HG03066 (cell line): ENCODE measurements around the gene KCNMA1.

Experiments
- ATAC-seq: cut with Tn5 transposase; IDR thresholded peaks from one replicate; pipeline ENCODE4 v1.9.1; 2021; ENCODE audit warnings: low read depth; ENCODE audit not compliant: unreplicated experiment

The KCNMA1 gene

DNA sequence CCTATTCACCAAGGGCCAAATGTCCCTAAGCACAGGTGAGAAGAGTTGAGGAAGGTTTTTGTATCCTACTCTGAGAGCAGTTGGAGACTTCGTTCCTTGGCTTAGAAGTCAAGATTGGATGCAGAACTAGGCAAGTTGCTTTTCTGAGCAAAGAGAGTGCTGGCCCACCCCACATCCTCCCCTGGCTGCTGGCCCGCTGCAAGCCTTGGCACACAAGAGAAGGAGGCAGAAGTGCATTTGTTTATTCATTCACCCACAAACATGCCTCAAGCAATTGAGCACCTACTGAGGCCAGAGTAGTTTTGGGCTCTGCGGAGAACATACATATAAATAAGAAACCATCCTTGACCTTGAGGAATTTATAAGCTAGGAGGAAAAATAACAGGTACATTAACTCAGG lies 318.9 kb downstream of the KCNMA1 start:
- ATAC-seq, result no peak

DNA sequence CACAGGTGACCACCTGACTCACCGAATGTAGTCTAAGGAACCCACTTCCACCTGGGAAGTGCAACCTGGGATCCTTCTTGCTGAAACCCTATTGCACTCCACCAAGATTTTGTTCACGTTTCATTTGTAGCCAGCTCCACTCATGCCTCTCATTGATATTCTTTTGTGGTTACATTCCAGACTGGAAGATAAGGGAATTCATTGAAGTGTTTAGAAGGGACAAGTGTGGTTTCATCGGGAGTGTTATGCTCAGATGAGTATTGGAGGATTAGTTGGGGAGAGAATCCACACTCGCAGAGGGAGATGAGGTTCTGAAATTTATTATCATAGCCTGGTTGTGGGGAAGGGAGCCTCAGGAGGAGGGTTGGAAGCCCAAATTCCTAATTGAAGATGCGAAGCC lies 320.4 kb downstream of the KCNMA1 start:
- ATAC-seq, result no peak

DNA sequence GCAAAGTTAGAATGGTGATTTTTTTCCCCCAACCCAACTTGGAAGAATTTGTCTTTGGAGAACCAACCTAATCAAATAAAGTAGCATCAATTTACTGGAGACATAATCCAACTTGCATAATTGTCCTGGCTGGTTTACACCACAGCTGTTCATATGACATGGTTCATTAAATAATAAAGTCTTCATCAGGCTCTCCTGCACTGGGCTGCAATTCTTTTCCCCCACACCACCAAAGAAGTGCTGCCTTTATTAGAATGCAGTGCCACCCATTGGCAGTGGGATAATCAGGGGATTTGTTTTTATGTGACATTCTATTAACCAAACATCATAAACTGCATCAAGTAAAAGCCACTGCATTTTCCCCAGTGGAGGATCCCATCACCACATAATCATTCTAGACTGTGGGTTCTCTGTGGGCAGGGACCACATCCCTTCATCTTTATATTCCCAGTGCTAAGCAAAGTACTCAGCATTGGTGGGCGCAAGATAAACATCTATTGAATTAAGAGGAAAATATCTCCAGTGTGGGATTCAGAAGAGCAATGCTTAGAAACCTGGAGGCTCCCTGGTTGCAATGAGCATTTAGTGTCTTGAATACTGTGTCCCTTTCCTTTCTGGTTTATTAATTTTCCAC lies 322.0 kb downstream of the KCNMA1 start:
- ATAC-seq, result no peak

DNA sequence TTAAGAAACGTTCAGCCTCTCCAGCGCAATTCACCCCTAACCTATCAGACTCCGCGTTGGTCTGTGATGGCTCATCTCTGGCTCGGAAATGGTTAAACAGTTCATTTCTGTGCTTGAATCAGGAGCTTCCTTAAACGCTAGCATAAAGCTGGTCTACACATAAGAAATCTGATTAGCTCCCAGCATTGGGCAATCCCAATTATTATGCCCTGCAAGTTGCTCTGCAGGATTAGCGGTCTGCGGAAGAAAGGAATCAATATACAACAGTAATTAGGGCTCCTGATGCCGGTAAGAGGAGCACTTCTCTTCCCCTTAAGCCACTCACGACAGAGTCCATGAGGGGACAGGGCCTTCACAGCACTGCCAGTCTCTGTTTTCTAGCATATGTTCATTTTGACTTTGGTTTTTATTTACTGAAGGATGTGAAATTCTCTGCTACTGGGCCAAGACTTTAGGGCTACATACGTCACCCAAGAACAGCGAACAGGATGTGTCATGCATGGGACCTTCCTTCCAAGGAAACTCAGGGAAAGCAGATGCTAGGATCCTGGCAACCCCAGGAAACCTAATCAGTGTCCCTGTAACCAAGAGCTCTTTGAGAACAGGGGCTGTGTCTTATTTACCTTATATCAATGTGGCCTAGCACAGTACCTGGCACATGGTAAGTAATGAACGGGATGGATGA lies 324.4 kb downstream of the KCNMA1 start:
- ATAC-seq, result no peak

DNA sequence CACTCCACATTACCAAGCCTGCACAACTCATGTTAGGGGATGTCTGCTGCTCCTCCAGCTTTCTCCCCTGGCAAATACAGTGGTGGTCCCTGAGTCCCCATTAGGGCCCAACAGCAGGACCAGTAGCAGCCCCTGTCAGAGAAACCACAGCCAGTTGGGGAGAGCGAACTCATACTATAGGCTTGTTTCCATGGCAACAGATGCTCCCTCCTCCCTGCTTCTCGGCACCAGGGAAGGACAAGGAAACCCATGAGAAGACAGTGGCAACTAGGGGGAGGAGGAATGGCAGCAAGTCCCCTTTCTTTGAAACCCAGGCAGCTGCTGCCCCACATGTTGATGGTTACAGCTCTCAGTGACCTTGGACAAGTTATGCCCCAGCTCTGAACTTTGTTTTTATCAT lies 326.4 kb downstream of the KCNMA1 start:
- ATAC-seq, result no peak

DNA sequence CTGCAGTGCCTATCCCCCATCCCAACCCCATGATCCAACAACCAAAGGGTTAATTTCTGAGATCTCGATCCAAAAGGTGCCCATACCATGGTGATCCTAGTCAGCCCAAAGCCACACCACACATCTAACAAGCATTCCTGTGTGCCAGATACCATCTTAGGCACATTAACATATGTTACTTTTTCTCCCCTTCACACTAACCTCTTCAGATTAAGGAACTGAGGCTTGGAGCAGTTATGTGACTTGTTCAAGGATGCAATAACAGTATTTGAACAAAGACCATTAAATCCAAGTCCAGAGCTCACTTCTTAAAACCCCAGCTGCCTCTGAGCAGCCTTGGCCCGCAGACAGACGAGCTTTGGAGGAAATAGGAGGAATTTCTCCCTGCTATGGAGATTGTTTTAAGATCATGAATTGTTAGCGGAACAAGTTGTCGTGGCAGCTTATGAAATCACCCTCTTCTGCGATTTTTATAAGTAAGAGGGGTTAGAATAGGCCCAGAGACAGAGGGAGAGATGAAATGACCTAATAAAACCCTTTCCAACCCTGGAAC lies 327.2 kb downstream of the KCNMA1 start:
- no peak for ATAC-seq

DNA sequence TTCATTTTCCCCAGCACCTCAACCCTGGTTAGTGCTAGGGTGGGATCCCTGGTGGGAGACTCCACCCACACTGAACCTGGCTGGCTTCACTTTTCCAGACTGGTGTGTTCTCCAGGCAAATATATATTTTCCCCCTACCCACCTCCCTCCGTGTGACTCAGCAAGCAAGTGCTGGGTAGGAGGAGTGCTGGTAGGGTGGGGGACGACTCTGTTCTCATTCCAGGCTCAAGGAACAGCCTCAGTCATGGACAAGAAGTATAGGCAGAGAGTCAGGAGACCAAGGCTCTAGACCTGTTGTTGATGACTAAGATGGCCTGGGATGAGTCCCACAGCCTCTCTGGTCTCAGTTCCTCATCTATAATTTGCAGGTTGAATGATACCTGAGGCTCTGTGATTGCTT lies 328.1 kb downstream of the KCNMA1 start:
- ATAC-seq, result no peak

DNA sequence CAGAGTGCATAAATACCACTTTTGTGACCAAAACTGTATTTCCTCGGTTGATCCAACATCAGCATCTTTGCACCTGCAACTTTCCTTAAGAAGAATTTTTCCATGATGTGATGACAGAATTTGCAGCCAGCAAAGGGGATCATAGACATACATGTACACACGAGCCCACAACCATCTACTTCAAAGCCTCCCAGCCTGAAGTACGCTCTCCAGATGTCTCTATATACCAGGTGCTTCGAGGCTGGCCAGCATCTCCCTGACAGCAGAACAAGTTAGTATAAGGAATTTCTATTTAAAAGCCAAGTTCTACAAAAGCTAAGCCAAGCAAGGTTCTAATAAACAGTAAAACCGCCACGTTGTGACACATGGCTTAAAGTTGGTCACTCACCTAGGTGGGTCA lies 328.5 kb downstream of the KCNMA1 start:
- ATAC-seq, result no peak

DNA sequence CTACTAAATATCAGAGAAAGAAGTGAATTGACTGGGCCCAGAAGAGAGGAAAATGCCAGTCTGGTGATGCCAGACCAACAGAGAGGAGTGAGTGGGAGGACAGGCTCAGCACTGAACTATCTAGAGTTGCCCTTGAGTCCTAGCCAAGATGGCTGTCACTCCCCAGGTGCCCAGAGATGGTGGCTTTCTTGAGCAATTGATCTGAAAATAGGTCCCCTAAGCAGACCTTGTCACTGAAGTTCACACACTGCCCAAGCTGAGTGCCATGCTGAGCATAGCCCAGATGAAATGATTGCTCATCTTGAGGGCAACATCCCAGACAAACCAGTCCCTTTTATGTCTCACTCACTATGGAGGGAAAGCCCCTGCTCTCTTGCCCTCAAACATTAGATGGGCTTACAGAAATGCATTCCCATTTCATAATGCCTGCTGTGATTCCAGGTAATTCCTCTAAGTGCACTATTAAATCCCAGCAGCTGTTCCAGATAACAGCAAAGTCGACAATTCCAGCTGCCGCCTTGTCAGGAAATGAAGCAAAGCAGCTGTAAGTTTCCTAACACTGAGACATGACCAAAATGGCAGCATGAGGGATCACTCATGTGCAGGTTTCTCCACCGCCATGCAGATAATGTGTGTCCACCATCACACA lies 329.4 kb downstream of the KCNMA1 start:
- no peak for ATAC-seq

DNA sequence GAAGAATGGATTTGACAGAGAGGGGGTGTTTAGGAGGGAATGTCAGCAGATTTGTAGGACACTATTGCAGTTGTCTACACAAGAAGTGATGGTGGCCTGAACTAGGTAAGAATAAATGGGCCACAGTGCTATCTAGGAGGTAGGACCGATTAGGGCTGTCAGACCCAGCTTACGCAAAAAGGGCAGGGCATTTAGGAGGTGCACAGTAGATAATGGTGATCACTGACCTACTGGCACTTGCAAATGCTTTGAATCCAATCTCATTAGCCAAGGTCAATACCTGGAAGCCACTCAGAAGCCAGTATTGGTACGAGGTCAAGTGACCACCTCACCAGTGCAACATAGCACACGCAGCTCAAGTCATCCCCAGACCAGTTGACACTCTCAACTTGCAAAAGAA lies 330.9 kb downstream of the KCNMA1 start:
- ATAC-seq, result no peak

DNA sequence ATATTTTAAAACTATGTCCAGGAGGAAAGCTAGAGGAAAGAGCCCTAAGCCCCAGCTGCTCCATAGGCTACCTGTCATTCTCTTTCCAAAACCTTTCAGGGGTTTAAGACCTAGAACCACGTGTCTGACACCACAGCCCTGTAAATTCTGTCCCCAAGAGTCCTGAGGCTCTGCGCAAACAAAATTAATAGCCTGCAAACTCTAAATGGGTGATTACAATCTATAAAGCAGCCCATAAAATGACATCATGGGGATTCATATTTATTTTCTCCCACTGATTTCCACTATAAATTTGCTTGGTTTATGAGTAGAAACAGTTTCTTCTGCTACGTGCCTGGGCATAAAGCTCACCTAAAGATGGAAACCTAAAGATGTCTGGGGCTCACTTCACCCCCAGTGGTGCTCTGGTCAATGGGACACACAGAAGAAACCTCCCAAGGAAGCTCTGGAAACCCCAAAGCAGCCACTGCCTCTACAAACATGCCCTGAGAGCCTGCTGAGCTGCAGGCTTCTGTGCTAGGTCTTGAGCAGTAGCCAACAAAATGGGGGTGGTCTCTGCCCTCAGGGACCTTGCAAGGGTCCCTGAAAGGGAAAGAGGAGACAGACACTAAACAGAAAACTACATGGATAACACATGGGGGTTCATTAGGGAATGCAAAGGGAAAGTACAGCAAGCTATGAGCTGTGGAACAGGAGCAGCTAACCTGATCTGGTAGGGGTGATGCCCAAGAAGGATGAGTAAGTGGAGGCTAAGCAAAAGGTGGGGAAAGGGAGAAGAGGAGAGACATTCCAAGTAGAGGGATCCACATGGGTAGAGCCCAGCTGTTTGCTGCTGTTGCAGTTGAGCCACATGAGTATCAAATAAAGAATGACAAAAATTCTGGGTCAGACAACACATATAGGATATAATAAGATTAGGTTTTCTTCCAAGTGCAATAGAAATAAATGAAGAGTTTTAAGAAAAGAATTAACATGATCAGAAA lies 331.7 kb downstream of the KCNMA1 start:
- ATAC-seq, result no peak

DNA sequence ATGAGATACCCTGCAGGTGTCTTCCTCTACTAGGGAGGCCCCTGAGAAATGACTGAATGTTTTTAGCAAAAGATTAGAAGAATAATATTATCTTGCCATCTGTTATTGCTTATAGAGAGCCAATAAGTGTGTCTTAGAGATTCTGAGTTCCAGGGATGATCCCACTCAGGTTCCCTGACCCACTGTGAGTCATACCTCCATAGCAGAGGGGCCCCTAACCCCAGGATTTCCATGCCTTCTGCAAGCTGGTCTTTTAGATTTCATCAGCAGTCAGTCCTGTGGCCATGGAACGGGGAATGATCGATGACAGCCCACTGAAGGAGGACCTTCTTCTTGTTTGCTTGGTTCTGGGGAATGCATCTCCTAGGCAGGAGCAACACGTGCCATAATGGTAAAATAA lies 333.4 kb downstream of the KCNMA1 start:
- no peak for ATAC-seq

DNA sequence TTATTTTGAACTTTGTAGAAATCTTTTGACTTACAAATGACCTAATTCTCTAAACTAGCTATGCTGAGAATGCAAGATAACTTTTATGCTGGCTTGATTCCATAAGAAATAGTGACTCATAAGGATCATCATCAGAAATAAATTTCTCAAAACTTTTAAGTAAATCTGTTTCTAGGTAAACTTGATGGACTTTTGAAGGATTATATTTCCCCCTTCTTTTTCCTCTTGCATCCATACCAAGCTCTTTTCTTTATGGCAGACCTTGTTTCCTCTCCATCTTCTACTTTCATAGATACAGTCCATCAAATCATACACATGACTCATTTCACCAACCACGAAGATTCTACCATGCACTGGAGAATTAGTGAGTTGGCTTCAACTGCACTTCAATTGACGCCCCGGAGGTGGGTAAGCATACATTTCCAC lies 336.3 kb downstream of the KCNMA1 start:
- no peak for ATAC-seq

DNA sequence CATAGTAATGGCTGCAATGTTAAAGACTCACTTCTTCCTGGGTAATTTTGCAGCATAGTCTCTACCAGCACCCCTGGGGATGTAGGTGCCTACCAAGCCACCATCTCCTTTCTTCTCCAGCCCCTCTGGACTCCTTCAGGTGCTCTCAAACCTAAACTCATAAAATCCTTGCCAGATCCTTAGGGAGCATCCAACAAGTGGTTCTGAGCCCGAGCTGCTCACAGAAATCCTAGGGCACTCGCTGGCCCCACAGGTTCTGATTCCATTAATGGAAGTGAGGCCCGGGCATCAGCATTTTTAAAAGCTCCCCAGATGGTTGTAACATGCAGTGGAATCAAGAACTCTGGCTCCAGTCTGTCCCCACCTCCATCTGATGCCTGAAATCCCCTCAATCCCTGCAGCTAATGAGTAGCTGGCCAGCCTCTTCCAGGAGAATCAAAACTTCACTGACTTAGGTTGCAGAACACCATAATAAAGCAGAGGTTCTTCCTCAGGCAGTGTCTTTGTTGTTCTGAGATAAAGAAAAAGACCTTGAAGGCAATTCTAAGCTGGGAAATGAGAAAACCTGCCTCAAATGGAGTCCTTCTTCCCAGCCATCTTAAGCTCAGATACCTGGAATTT lies 336.8 kb downstream of the KCNMA1 start:
- no peak for ATAC-seq

DNA sequence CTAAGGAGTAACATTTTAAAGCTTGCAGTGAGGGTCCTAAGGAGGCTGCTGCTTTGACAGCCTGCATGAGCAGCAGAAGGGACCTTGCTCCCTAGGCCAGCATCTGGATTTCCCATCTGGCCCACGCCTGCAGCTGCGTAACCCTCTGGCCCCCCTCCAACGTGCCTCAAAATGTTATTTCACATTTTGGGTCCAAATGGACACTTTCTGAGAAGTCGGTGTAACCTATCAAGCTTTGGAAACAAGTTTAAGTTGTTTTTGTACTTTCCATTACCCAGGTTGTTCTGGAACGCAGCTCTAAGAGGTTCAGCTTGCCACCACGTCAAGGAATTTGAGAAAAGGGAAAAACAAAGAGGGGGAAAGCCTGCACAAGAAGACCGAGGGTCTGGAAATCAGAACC lies 338.3 kb downstream of the KCNMA1 start:
- no peak for ATAC-seq

DNA sequence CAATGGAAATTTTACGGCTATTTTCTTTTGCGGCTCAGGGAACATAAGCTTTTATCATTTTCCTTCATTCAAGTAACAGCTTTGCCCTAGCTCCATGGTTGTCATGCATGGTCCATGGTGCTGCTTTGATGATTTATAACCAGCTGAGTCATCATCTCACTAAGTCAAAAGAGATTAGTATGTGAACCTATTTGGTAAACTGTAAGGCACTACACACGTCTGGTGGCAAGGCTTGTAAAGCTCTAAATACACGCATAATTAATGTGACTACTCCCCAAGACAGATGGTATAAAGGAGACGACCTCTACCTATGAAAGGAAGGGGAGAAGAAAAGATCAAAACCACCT lies 340.2 kb downstream of the KCNMA1 start:
- ATAC-seq, result no peak

DNA sequence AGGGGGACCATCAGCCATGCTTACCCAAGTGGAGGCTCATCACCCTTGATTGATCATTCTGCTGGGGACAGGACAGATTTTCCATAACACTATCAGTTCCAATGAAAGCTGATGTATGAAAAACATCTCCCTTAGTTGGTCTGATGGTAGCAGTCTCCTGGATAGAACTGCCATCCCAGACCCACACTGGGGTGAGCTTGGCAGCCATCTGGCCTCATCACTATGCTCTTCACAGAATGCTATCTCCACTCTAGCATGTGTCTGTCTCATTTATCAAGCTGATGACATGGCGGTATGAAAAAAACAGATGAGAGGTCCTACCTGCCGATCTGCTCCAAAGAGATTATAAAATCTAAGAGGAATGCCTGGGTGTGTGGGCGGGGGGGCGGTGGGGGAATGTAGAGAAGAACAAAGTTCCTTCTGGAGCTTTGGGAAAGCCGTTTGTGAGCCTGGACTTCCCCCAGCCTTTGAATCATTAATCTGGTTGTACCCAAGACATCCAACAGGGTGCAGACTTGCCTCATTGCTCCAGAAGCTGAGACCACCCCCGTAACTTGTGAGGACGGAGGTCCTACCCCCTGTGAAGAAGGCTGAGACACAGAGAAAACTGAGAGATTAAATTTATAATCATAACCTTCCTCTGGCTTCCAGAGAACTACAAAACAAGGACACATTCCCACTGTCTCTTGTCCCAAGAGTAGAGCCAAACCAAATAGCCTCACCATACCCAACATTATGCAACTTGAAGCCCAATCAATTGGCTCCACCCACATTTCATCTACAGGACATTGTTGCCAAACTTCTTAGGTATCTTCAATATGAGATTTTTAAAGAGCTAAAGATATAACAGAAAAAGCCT lies 340.8 kb downstream of the KCNMA1 start:
- no peak for ATAC-seq

DNA sequence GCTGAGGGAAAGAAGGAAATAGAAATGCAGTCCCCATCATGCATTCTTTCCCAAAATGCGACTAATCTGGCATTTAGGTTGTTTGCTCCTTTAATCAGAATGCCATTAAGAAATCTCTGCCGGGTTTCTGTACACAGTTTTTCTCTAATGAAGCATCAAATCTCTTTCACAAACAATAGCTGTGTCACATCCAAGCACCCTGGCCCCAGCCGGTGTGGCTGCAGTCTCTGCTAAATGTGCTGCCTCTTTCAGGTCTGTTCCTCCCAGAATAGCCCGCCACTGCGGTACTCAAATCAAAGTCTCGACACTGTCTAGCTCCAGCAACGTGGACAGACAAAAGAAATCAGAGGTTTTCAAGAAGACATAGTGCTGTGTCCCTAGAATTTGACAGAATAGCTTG lies 343.8 kb downstream of the KCNMA1 start:
- ATAC-seq, result no peak

DNA sequence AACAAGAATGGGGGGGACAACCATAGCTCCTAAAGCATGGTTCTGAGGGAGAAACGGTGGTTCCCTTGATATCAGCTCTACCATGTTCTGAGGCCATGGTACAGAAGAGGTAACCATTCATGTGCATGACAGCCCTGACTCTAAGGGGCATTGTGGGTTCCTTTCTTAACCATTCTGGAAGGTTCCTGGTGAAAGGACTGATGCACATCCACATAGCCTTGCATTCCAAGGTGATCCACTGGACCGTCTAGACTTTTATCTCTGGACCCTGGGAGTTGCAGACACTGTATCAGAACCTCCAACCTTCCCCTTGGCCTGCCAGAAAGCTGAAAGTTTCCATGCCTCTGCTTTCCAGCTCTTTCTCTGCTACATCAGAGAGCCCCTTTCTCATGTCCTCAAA lies 344.3 kb downstream of the KCNMA1 start:
- no peak for ATAC-seq
